ENCODE measurements around the gene HECTD4. TPM values are rescaled to one million over a fixed set of nuclear protein-coding genes. Genes with fewer than 3 reads are reported as not detected.

The HECTD4 gene
- total RNA-seq, 1 experiment from 2014 or later = 24.6 TPM

GRCh38 chr12:112208301-112208910, 173.8 kb downstream of the HECTD4 start:
- Histone ChIP-seq H3K4me3 (ENCODE audit: low read length) (no peak overlapping the region), H2AFZ (ENCODE audit: low read length) (no peak overlapping the region), H3F3A (ENCODE audit: low read length, unreplicated experiment) (no peaks in the 10 kb centered on the region), H3K4me2 (ENCODE audit: low read length) (no peak overlapping the region), H3K9me3 (ENCODE audit: low read length) (no peaks in the 10 kb centered on the region), H3K36me3 (ENCODE audit: low read depth, low read length) (peaks cover 27% of the 10 kb centered on the region), H4K20me1 (ENCODE audit: low read length) (no peaks in the 10 kb centered on the region), H3K27ac (ENCODE audit: low read length) (no peak overlapping the region), H3K9me2 (replicated peaks; ENCODE audit: low read length) (no peaks in the 10 kb centered on the region), H3K27me3 (ENCODE audit: low read length) (no peaks in the 10 kb centered on the region), H3K4me1 (ENCODE audit: insufficient read depth, low read length) (no peaks in the 10 kb centered on the region), H3K79me2 (ENCODE audit: low read length) (no peaks in the 10 kb centered on the region), H3K9ac (ENCODE audit: low read length) (no peak overlapping the region)
- ChIA-PET CTCF (no interaction called here), POLR2A (ENCODE audit: unreplicated experiment) (no interaction called here)
- ATAC-seq (no peak), DNase-seq (no peak)
- TF ChIP-seq EZH2 (IDR thresholded peaks at IDR 0.05; ENCODE audit: low read length, unreplicated experiment) = no peak
- TF ChIP-seq EZH2phosphoT487 (IDR thresholded peaks at IDR 0.05; ENCODE audit: borderline replicate concordance, low read length) = no peak
- TF ChIP-seq CTCF (conservative IDR thresholded peaks at IDR 0.05; ENCODE audit: low read depth, low read length) = no peak
- no TSS peak for BruUV-seq (replicated peaks)
- intact Hi-C loops (cut with micrococcal nuclease) = no loop called here

- Histone ChIP-seq H4K20me1 (ENCODE audit: low read length) (no peaks in the 10 kb centered on the region), H3K36me3 (ENCODE audit: low read depth, low read length) (peaks cover 31% of the 10 kb centered on the region), H3K79me2 (ENCODE audit: low read length) (no peaks in the 10 kb centered on the region), H3K4me3 (ENCODE audit: low read length) (no peak overlapping the region), H3F3A (ENCODE audit: low read length, unreplicated experiment) (no peaks in the 10 kb centered on the region), H3K27me3 (ENCODE audit: low read length) (no peaks in the 10 kb centered on the region), H3K9ac (ENCODE audit: low read length) (no peak overlapping the region), H3K27ac (ENCODE audit: low read length) (no peak overlapping the region), H3K9me3 (ENCODE audit: low read length) (no peaks in the 10 kb centered on the region), H2AFZ (ENCODE audit: low read length) (no peak overlapping the region), H3K4me2 (ENCODE audit: low read length) (no peak overlapping the region), H3K4me1 (ENCODE audit: insufficient read depth, low read length) (no peaks in the 10 kb centered on the region), H3K9me2 (replicated peaks; ENCODE audit: low read length) (no peaks in the 10 kb centered on the region)
- BruUV-seq (replicated peaks) = no TSS peak
- CTCF ChIA-PET = no interaction called here
- intact Hi-C loops (cut with micrococcal nuclease) = no loop called here
- TF ChIP-seq EZH2 (IDR thresholded peaks at IDR 0.05; ENCODE audit: low read length, unreplicated experiment) (no peak), EZH2phosphoT487 (IDR thresholded peaks at IDR 0.05; ENCODE audit: borderline replicate concordance, low read length) (no peak), CTCF (conservative IDR thresholded peaks at IDR 0.05; ENCODE audit: low read depth, low read length) (no peak)
- no peak for DNase-seq
- POLR2A ChIA-PET (ENCODE audit: unreplicated experiment) = no interaction called here
- ATAC-seq = no peak
Observed at GRCh38 chr12:112207397-112207924, 174.8 kb downstream of the HECTD4 start.

GRCh38 chr12:112206944-112207343, 175.3 kb downstream of the HECTD4 start:
- H3K79me2 ChIP-seq (ENCODE audit: low read length) = no peaks in the 10 kb centered on the region
- no TSS peak for BruUV-seq (replicated peaks)
- intact Hi-C loops (cut with micrococcal nuclease) = no loop called here
- H3K4me2 ChIP-seq (ENCODE audit: low read length) = no peak overlapping the region
- no peaks in the 10 kb centered on the region for H4K20me1 ChIP-seq (ENCODE audit: low read length)
- POLR2A ChIA-PET (ENCODE audit: unreplicated experiment) = no interaction called here
- no peak overlapping the region for H3K27ac ChIP-seq (ENCODE audit: low read length)
- no peak overlapping the region for H3K9ac ChIP-seq (ENCODE audit: low read length)
- DNase-seq (no peak), ATAC-seq (no peak)
- no peaks in the 10 kb centered on the region for H3F3A ChIP-seq (ENCODE audit: low read length, unreplicated experiment)
- H3K36me3 ChIP-seq (ENCODE audit: low read depth, low read length) = peaks cover 26% of the 10 kb centered on the region
- CTCF ChIA-PET = no interaction called here
- no peak overlapping the region for H3K4me3 ChIP-seq (ENCODE audit: low read length)
- no peaks in the 10 kb centered on the region for H3K9me3 ChIP-seq (ENCODE audit: low read length)
- no peaks in the 10 kb centered on the region for H3K4me1 ChIP-seq (ENCODE audit: insufficient read depth, low read length)
- no peak overlapping the region for H2AFZ ChIP-seq (ENCODE audit: low read length)
- H3K9me2 ChIP-seq (replicated peaks; ENCODE audit: low read length) = no peaks in the 10 kb centered on the region
- no peaks in the 10 kb centered on the region for H3K27me3 ChIP-seq (ENCODE audit: low read length)
- TF ChIP-seq CTCF (conservative IDR thresholded peaks at IDR 0.05; ENCODE audit: low read depth, low read length) (no peak), EZH2phosphoT487 (IDR thresholded peaks at IDR 0.05; ENCODE audit: borderline replicate concordance, low read length) (no peak), EZH2 (IDR thresholded peaks at IDR 0.05; ENCODE audit: low read length, unreplicated experiment) (no peak)

All from PC-3 (cell line).